ENCODE data around the gene PPDPF.
A peak's percentile ranks its signal among the peaks of the same experiment; 100 is the strongest.

Gene PPDPF

DNA sequence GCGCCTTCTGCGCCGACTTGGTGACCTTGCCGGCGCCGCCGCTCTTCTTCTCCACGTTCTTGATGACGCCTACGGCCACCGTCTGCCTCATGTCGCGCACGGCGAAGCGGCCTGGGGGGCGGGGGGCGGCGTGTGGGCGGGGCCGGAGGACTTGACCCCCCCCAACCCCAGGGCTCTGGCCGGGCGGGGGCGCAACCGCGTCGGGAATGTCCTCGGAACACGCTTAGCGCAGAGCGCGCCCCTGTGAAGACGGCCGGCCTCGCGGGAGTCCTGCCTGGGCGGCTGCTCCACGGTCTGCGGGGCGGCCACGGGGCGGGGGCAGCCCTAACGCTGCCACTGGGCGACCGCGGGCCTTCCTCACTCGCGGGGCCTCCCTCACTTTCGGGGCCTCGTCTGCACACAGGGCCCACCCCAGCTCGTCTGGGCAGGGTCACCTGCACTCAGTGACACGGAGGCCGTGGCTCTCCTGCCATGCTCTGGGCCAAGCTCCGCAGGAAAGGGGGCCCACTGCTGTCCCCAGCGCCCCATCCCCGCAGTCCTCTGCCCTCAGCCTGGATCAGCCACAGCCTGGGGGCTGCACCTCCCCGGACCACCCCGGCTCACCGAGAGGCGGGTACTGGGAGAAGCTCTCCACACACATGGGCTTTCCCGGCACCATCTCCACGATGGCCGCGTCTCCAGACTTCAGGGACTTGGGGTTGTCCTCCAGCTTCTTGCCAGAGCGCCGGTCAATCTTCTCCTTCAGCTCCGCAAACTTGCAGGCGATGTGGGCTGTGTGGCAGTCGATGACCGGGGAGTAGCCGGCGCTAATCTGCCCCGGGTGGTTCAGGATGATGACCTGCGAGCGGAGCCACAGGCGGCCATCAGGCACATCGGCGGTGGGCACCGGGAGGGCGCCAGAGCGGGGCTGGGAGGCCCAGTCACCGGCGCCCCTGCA, 32.0 kb upstream of the PPDPF start:
- no peak for DNase-seq

DNA sequence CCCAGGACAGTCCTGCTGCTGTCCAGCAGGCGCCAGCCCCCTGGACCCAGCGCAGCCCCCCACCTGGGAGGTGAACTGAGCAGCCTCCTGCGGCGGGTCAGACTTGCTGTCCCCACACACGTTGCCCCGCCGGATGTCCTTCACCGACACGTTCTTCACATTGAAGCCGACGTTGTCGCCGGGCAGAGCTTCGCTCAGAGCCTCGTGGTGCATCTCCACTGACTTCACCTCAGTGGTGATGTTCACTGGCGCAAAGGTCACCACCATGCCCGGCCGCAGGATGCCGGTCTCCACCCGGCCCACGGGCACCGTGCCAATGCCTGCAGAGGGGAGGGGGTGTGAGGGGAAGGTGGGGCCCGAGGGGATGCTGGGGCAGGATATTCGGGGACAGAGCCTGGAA, 30.1 kb upstream of the PPDPF start:
- DNase-seq, result no peak

DNA sequence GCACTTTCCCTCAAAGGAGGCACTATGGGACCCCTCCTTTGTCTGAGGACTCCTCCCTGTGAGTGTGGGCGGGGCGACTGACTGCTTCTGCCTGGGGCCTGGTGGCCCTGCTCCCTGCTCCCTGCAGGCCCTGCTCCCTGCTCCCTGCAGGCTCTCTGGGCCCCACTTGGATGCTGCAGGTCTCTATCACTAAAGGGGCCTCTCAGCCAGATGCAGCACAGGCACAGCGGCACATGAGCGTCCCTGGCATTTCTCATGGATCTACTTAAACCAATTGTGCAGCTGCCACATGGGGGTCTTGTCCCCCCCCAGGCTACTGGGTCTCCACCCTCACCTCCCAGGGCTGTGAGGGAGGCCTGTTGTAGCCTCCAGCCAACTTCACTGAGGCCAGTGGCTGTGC, 29.5 kb upstream of the PPDPF start:
- no peak for DNase-seq

DNA sequence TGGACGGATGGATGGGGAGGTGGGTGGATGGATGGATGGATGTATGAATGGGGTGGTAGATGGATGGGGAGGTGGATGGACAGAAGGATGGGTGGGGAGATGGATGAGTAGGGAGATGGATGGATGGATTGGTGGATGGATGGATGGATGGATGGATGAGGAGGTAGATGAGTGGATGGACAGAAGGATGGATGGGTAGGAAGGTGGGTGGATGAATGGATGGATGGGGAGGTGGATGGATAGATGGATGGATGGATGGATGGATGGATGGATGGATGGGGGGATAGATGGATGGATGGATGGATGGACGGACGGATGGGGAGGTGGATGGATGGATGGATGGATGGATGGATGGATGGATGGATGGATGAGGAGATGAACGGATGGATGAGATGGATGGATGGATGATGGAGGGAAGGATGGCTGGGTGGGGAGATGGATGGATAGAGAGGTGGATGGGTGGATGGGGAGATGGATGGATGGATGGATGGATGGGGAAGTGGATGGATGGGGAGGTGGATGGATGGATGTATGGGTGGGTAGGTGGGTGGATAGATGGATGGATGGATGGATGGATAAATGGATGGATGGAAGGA, 28.8 kb upstream of the PPDPF start:
- DNase-seq, result no peak

DNA sequence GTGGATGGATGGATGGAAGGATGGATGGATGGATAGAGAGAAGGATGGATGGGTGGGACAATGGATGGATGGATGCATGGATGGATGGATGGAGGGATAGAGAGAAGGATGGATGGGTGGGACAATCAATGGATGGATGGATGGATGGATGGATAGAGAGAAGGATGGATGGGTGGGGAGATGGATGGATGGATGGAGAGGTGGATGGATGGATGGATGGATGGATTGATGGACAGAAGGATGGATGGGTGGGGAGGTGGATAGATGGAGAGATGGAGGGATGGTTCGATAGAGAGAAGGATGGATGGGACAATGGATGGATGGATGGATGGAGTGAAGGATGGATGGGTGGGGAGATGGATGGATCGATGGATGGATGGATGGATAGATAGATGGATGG, 28.0 kb upstream of the PPDPF start:
- no peak for DNase-seq

DNA sequence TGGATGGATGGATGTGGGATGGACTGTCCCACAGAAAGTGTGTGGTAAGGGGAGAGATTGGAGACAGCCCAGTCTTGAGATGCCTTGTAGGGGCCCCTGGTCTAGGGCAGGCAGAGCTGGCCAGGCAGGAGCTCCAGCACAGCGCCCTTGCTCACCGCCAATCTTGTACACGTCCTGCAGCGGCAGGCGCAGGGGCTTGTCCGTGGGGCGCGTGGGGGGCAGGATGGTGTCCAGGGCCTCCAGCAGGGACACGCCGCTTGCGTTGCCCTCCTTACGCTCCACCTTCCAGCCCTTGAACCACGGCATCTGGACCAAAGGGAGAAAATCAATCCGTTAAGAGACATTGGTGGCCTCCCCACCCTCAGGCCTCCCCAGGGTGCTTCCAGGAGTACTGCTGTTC, 27.6 kb upstream of the PPDPF start:
- no peak for DNase-seq

DNA sequence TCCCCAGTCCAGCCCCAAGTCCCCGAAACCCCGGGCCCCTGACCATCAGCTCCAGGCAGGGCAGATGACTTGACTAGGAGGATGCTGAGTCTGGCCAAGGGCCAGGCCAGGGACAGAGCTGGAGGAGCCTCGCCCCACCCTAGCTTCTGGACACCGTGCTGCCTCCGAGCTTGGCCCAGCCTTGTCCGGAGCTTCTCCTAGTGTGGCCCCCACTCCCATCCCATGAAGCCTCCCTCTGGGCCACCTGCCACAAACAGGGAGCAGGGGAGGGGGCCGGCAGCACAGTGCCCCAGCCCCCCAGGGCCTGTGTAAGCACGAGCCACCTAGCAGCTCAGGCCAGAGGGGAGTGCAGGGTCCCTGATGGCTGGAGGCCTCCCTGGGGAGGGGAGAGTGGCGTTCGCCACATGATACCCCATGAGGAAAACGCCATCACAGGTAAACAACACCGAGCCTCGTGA, 27.0 kb upstream of the PPDPF start:
- no peak for DNase-seq

DNA sequence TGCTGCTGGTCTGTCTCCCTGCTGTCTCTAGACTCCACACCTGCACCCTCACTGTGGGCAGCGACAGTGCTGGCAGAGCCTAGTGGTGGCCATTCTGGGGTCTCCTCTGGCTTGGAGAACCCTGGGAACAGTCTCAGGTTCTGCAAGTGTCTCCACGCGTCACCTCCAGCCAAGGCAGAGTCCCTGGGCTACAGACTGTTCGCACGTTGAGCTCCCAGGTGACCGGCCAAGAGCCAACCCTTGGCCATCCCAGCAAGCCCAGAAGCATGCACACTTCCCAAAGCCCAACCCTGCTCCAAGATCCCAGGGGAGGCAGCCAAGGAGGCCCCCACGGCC, 26.5 kb upstream of the PPDPF start:
- DNase-seq, result no peak

DNA sequence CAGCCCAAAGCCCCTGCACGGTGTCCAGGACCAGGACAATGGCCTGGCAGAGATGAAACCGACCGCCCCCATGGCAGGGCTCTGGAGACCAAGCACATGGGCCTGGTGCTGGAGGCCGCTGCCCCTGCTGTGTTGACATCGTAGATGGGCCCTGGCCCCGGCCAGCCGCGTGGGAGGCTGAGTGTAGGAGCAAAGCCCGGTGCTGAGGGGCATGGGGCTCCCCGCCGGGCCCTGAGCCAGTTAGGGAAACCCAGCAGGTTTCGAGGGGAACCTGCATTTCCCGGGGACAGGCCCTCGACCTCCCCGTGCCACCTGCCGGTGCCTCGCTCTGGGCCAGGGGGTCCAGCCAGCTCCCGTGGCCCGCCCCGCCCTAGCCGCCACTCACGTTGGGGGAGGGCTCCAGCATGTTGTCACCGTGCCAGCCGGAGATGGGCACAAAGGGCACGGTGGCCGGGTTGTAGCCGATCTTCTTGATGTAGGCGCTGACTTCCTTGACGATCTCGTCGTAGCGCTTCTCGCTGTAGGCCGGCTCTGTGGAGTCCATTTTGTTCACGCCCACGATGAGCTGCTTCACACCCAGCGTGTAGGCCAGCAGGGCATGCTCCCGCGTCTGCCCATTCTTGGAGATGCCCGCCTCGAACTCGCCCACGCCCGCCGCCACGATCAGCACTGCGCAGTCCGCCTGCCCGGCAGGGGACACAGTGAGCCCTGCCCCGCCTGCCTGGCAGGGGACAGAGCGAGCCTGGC, 26.0 kb upstream of the PPDPF start:
- DNase-seq, result no peak

DNA sequence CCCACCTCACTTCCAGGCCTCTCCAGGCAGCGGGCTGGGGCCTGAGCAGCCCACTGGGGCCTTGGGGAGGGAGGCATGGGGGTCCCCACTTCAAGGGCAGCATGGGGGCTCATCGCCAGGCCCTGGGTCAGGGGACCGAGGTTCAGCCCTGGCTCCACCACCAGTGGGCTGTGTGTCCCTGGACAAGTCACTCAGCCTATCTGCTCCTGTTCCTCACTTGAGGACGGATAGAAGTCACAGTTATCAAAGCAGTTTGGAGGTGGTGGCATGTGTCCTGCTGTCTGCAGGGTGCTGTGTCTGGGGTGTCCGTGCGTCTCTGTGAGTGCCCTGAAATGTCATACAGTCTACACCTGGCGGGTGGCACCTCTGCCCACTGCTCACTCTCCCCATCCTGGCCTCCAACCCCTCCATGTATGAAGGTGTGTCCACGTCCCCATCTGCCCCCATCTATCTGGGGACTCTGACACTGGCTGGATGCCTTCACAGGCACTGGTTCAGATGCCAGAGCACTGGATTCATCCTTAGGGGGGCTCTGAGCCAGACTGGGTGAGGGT, 25.3 kb upstream of the PPDPF start:
- no peak for DNase-seq

DNA sequence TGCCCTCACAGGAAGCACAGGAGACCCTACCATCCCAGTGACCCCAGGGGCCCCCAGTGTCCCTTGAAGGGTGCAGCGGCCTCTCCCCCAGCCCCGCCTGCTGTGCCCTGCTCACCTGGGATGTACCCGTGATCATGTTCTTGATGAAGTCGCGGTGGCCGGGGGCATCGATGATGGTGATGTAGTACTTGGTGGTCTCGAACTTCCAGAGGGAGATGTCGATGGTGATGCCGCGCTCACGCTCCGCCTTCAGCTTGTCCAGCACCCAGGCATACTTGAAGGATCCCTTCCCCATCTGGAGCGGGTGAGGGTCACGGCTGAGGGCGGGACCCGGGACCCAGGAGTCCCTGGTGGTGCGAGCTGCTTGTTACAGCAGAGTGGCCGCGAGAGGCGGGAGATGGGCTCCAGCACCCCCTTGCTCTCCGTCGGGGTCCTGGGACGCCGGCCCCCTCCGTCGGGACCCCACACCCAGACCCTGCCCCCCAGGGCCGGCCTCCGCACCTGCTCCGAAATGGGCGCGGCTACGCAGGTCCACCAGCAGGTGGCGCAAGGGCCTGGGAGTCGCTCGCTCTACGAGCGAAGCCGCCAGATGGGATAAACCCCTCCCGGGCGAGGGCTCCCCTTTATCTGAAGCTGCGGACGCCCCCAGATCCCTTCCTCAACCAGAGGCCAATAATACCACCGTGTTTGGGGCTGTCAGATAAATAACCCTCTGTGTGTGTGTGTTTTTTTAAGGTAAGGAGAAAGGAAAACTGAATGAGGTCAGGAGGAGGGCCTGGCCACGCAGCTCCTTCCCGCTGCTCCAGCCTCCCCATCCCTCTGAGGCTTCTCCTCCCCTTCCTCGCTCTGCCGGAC, 24.6 kb upstream of the PPDPF start:
- DNase-seq, result peak; percentile 58

DNA sequence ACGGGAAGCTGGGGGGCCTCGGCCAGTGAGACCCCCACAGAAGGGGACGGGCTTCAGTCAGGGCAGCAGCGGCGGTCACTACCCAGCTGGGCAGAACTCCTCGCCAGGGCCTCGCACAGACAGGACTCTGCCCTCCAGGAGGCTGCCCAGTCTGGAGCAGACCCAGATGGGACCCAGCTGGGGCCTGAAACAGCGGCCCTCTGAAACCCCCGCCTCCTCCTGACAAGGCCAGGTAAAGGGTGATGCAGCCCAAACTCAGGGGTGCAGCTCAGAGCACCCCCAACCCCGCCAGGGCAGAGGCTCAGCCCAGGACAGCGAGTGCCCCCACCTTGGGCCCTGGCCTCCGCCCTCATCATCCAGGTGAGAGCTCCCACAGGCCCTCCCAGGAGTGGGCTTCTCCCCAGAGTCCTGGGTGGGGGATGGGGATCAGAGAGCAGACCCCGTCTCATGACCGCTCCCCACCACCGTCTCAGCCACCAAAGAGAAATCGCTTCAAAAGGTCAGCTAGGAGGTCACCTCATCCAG, 23.9 kb upstream of the PPDPF start:
- DNase-seq, result no peak

DNA sequence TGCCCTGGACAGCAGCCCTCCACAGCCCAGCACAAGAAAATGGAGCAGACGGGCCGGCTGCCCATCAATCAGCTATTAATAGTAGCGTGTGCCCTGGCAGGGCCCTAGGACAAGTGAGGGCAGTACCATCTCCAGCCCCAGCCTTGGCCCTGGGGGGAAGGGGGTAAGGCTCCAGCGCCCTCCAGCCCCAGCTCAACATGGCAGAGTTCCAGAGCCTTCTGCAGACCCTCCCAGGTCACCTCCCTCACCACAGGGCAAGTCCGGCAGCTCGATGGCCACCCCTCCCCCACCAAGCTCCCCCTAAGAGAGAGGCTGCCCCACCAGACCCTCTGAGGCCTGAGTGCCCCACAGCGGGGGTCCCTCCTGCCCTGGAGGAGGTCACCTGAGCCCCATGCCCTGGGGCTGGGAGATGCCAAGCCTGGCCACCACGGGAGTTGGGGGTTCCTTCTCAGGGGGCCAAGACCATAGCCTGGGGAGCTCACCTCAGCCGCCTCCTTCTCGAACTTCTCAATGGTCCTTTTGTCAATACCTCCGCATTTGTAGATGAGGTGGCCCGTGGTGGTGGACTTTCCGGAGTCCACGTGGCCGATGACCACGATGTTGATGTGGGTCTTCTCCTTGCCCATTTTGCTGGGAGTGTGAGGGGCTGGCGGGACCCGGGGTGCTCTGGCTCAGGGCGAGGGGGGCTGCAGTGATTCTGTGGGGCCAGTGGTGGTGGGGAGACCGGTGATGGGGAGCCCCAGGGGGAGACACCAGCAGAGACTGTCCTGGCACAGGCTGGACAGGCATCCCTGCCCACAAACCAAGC, 23.2 kb upstream of the PPDPF start:
- no peak for DNase-seq

DNA sequence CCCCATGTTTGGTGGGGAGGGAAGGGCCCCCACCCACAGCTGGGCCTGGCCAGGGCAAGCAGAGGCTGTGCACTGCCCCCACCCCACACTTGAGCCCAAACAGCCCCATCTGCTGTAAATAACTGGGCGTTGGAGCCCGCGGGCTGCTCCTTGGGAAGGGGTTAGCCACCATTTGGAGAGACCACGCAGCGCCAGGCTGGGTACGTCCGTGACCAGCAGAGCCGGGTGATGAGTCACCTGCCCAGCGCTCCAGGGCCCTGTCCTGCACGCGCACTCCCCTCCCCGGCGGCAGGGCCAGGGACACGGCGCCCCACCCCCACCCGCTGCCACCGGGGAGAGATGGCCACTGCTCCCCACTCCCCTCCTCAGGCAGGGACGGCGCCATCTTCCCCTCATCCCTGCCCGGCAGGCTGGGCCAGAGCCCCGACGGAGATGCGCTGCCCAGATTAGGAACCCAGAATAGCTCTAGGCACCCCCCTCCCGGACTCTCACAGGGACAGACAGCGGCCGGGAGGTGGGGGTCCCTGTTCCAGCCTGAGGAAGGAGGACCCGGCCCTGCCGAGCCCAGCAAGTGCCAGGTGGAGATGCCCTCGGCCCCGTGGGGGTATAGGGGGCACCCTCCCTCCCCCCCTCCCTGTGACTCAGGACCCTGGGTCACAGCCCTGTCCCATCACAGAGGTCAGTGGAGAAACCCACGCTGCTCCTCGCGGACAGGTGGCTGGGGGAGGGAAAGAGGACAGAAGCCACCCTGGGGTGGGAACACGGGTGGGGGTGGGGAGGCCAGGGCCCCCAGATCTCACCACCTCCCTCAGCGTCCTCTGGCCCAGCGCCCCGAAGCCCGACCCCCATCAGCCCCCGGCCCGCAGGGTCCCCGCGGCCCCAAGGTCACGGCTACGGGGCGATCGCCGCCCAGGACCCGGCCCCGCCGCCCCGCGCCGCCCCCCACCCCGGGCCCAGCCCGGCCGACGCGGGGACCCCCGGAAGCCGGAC, 22.3 kb upstream of the PPDPF start:
- no peak for DNase-seq

DNA sequence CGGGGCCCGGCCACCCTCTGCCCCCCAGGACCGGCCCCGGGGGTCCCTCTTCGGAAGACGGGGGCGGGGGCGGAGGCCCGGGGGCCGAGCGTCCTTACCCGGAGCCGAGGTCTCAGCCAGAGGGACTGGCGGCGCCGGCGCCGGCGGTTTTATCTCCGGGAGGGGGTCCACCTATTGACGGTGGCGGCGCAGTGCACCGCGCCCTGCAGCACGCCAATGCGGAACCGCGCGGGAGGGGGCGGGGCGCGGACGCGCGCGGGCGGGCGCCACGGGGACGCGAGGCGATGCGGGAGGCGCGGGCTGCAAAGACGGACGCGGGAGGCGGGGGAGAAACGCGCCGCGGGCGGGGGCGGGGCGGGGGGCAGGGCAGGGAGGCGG, 21.6 kb upstream of the PPDPF start, which contains the start of gene EEF1A2:
TSS of gene EEF1A2 (minus strand) at position 124 of the 378 bp plus-strand sequence. CDS start 1,320 bp downstream, outside the sequence.
- DNase-seq, result no peak

DNA sequence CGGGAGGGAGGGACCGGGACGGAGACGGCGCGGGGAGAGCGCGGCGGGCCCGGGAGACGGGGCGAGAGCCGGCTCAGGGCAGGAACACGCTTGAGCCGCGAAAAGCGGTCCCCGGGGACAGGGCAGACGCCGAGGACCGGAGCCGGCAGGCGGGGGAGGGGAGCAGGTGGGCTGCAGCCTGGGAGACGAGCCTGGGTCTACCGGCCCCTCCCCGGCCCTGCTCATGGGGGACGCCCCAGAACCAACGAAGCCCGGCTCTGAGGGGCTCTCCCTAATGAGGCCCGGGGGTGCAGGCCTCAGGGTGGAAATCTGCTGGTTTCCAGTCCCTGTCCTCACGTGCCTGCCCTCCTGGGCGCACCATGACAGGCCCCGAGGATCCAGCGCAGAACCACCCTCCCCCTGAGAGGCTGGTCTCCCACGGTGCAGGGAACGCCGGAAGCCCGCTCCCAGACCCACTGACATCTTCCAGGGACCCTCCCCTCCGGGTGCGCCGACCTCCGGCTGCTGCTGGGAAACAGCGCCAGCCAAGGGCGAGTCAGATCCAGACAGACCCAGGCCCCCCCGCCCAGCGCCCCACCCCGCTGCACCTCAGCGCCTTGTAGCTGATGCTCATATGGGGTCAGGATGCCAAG, 21.1 kb upstream of the PPDPF start:
- no peak for DNase-seq

DNA sequence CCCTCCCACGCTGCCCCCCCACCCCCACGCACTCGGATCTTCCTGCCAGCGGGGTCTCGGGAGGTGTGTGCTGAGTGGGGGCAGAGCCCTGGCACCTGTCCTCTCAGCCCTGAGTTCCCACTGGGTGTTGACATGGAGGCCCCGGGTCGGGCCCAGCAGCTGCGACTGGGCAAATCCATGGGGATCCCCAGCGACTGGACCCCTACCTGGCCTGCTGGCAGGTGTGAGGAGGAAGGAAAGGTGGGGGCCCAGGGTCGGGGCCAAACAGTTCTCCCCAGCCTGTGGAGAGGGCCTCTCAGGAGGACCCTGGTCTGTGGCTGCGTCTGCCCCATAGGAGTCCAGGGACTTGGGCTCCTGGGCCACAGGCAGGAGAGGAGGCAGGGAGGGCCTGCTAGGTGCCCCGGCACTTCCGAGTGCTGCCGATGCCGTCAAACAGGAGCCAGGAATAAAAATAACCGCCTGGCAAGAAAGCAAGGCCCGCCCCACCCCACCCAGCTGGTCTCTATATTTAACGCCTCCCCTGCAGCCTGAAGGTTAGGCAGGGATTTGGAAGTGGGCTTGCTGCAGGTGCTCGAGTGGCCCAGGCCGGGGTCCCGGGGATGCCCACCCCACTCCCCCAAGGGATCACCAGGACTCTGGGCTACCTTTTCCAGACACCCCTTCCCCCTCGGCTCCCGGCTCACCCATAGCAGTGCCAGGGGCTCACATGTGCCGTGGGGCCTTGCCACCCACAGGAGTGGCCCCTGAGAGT, 20.2 kb upstream of the PPDPF start:
- no peak for DNase-seq

DNA sequence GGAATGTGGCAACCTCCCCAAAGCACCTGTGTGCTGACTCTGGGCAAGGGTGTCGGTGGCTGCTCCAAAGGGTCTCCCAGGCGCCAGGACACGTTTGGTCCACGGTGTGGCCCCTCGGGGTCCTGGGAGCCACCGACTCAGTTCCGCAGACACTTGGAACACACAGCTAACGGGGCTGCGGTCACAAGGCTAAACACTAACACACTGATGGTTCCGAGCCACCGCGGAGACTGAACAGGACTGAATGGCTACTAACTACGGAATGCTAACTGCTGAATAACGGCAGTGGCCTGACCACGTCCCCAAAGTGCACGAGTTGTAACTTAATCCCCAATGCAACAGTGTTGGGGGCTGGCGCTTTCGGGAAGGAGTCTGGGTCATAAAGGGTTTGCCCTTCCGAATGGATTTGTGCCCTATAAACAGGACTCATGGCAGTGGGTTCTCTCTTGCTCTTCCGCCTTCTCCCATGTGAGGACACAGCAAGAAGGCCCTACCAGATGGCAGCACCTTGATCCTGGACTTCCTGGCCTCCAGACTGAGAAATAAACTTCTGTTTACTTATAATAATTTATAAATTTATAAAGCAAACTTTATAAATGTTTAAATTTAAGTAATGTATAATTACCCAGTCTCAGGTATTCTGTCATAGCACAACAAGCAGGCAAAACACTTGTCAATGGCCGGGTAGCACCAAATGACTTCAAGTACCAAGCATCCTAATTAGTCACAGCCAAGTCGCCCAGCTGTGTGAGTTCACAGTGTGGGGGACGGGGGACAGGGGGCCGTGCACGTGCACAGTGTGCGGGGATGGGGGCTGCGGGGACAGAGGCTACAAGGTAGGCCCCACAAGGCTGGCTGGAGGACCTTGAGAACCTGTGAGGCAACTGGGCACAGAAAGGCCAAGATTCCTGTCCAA, 19.4 kb upstream of the PPDPF start:
- DNase-seq, result no peak
